ENCODE results near the gene RNU1-1. TPM values are rescaled to one million over a fixed set of nuclear protein-coding genes. Genes with fewer than 3 reads are reported as not detected.
"Not testable (repeated sequence)": the region's sequence is repeated elsewhere in the genome, so short reads cannot be mapped to it uniquely, and the experiment has no call there.

Gene RNU1-1
- total RNA-seq, 1 donor: not detected

- DNase-seq (ENCODE audit: insufficient read length, low spot score, missing footprints); H2AFZ ChIP-seq (ENCODE audit: low read length); H3K4me2 ChIP-seq (ENCODE audit: insufficient read depth, low read length); H3K27ac ChIP-seq (ENCODE audit: low read depth, low read length); H3K4me1 ChIP-seq (ENCODE audit: insufficient read depth, low read length); H3K27me3 ChIP-seq (ENCODE audit: insufficient read depth, low read length); H3K79me2 ChIP-seq (ENCODE audit: insufficient read depth, low read length); H3K4me3 ChIP-seq (ENCODE audit: insufficient read depth, low read length); H3K36me3 ChIP-seq (ENCODE audit: insufficient read depth, low read length); H3K9me3 ChIP-seq (ENCODE audit: low read depth, low read length); H4K20me1 ChIP-seq (ENCODE audit: insufficient read depth, low read length): not testable (repeated sequence)
These were observed 2.8 kb upstream of the RNU1-1 start for GRCh38 chr1:16516694-16517410.

GRCh38 chr1:16513412-16514106, 526 bp downstream of the RNU1-1 start:
- H3K4me2 ChIP-seq (ENCODE audit: insufficient read depth, low read length); H3K4me3 ChIP-seq (ENCODE audit: insufficient read depth, low read length); H3K4me1 ChIP-seq (ENCODE audit: insufficient read depth, low read length); H3K36me3 ChIP-seq (ENCODE audit: insufficient read depth, low read length); H3K27ac ChIP-seq (ENCODE audit: low read depth, low read length); H3K27me3 ChIP-seq (ENCODE audit: insufficient read depth, low read length); H2AFZ ChIP-seq (ENCODE audit: low read length); H3K79me2 ChIP-seq (ENCODE audit: insufficient read depth, low read length); DNase-seq (ENCODE audit: insufficient read length, low spot score, missing footprints); H3K9me3 ChIP-seq (ENCODE audit: low read depth, low read length); H4K20me1 ChIP-seq (ENCODE audit: insufficient read depth, low read length): not testable (repeated sequence)

- H2AFZ ChIP-seq (ENCODE audit: low read length); H3K36me3 ChIP-seq (ENCODE audit: insufficient read depth, low read length); H3K27ac ChIP-seq (ENCODE audit: low read depth, low read length); H3K27me3 ChIP-seq (ENCODE audit: insufficient read depth, low read length); H4K20me1 ChIP-seq (ENCODE audit: insufficient read depth, low read length); H3K9me3 ChIP-seq (ENCODE audit: low read depth, low read length); H3K4me3 ChIP-seq (ENCODE audit: insufficient read depth, low read length); H3K79me2 ChIP-seq (ENCODE audit: insufficient read depth, low read length); H3K4me1 ChIP-seq (ENCODE audit: insufficient read depth, low read length); DNase-seq (ENCODE audit: insufficient read length, low spot score, missing footprints); H3K4me2 ChIP-seq (ENCODE audit: insufficient read depth, low read length): not testable (repeated sequence)
These were observed 1.3 kb downstream of the RNU1-1 start for GRCh38 chr1:16512624-16513411.

GRCh38 chr1:16511926-16512325, 2.2 kb downstream of the RNU1-1 start:
- H3K79me2 ChIP-seq (ENCODE audit: insufficient read depth, low read length); H3K27me3 ChIP-seq (ENCODE audit: insufficient read depth, low read length); H3K4me1 ChIP-seq (ENCODE audit: insufficient read depth, low read length); H3K4me2 ChIP-seq (ENCODE audit: insufficient read depth, low read length); H3K9me3 ChIP-seq (ENCODE audit: low read depth, low read length); DNase-seq (ENCODE audit: insufficient read length, low spot score, missing footprints); H2AFZ ChIP-seq (ENCODE audit: low read length); H4K20me1 ChIP-seq (ENCODE audit: insufficient read depth, low read length); H3K36me3 ChIP-seq (ENCODE audit: insufficient read depth, low read length); H3K4me3 ChIP-seq (ENCODE audit: insufficient read depth, low read length); H3K27ac ChIP-seq (ENCODE audit: low read depth, low read length): not testable (repeated sequence)

GRCh38 chr1:16508861-16509445, 5.1 kb downstream of the RNU1-1 start:
- H3K27me3 ChIP-seq (ENCODE audit: insufficient read depth, low read length); H3K4me1 ChIP-seq (ENCODE audit: insufficient read depth, low read length); H3K79me2 ChIP-seq (ENCODE audit: insufficient read depth, low read length); H3K9me3 ChIP-seq (ENCODE audit: low read depth, low read length); H4K20me1 ChIP-seq (ENCODE audit: insufficient read depth, low read length); H3K27ac ChIP-seq (ENCODE audit: low read depth, low read length); H2AFZ ChIP-seq (ENCODE audit: low read length); H3K36me3 ChIP-seq (ENCODE audit: insufficient read depth, low read length); H3K4me3 ChIP-seq (ENCODE audit: insufficient read depth, low read length); DNase-seq (ENCODE audit: insufficient read length, low spot score, missing footprints); H3K4me2 ChIP-seq (ENCODE audit: insufficient read depth, low read length): not testable (repeated sequence)

GRCh38 chr1:16506364-16507136, 7.5 kb downstream of the RNU1-1 start:
- not testable (repeated sequence) for H2AFZ ChIP-seq (ENCODE audit: low read length); H3K79me2 ChIP-seq (ENCODE audit: insufficient read depth, low read length); H3K4me3 ChIP-seq (ENCODE audit: insufficient read depth, low read length); H3K27ac ChIP-seq (ENCODE audit: low read depth, low read length); H3K4me1 ChIP-seq (ENCODE audit: insufficient read depth, low read length); DNase-seq (ENCODE audit: insufficient read length, low spot score, missing footprints); H3K4me2 ChIP-seq (ENCODE audit: insufficient read depth, low read length); H3K27me3 ChIP-seq (ENCODE audit: insufficient read depth, low read length); H3K36me3 ChIP-seq (ENCODE audit: insufficient read depth, low read length); H4K20me1 ChIP-seq (ENCODE audit: insufficient read depth, low read length); H3K9me3 ChIP-seq (ENCODE audit: low read depth, low read length)

- H3K27me3 ChIP-seq (ENCODE audit: insufficient read depth, low read length); H3K4me2 ChIP-seq (ENCODE audit: insufficient read depth, low read length); H3K4me3 ChIP-seq (ENCODE audit: insufficient read depth, low read length); H3K36me3 ChIP-seq (ENCODE audit: insufficient read depth, low read length); H3K79me2 ChIP-seq (ENCODE audit: insufficient read depth, low read length); H3K4me1 ChIP-seq (ENCODE audit: insufficient read depth, low read length); H2AFZ ChIP-seq (ENCODE audit: low read length); H4K20me1 ChIP-seq (ENCODE audit: insufficient read depth, low read length); H3K9me3 ChIP-seq (ENCODE audit: low read depth, low read length); DNase-seq (ENCODE audit: insufficient read length, low spot score, missing footprints); H3K27ac ChIP-seq (ENCODE audit: low read depth, low read length): not testable (repeated sequence)
These were observed 8.2 kb downstream of the RNU1-1 start for GRCh38 chr1:16505870-16506269.

All from osteoblast (primary cell).